H7 (cell line): Measurements from ENCODE around the gene FRS3. TPM values are rescaled to one million over a fixed set of nuclear protein-coding genes. Genes with fewer than 3 reads are reported as not detected.

Source experiments
- DNase-seq: peaks from one replicate; pipeline ENCODE4 v3.0.0; 2012
- H3K27me3 ChIP-seq: 2 replicates; pipeline ENCODE4 v1.6.0; 2011; ENCODE audit warnings: mild to moderate bottlenecking, low read length; ENCODE audit not compliant: control insufficient read depth, insufficient read depth
- H3K36me3 ChIP-seq: replicated peaks from 2 replicates; pipeline ENCODE4 v1.5.1; 2011; ENCODE audit warnings: low read length; ENCODE audit not compliant: control insufficient read depth, insufficient read depth
- H3K4me3 ChIP-seq: 2 replicates; pipeline ENCODE4 v1.5.1; 2011; ENCODE audit warnings: low read depth, mild to moderate bottlenecking, control low read depth, low read length, moderate library complexity; ENCODE audit not compliant: insufficient read depth
- total RNA-seq: library from RNA; depleted of rRNA; stranded (reverse); fragments of >200 nt; shearing (Covaris generic); gene quantifications from 2 replicates; pipeline ENCODE4 v1.2.3, GENCODE V29; 2014; rRNA removed

The FRS3 gene
- total RNA-seq, 1 experiment from 2014 or later = 2.2 TPM

- Histone ChIP-seq H3K36me3 (no peaks in the 10 kb centered on the region), H3K4me3 (no peak overlapping the region), H3K27me3 (no peaks in the 10 kb centered on the region; the same call in 1 of the 2 replicates)
- no peak for DNase-seq
Measured at GRCh38 chr6:41724586-41725501, 54.9 kb downstream of the FRS3 start.

DNA sequence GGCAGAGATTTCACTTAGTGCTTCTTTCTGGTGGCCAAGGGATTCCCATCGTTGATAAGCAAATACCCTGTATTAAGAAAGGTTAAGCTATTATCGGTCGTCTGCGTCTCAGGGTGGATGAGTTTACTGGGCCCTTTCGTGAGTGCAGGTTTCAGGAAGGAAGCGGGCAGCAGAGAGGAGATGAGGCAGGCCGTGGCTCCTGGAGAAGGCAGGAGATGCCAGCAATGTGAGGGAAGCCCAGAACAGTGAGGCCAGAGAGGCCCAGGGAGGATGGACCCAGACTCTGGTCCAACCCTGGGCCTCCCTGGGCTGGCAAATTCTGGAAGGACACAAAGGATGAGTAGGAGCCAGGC lies 55.5 kb downstream of the FRS3 start:
- no peaks in the 10 kb centered on the region; the same call in 1 of the 2 replicates for H3K27me3 ChIP-seq
- no peak overlapping the region for H3K4me3 ChIP-seq
- DNase-seq = no peak

GRCh38 chr6:41723530-41724227 lies 56.0 kb downstream of the FRS3 start:
- Histone ChIP-seq H3K4me3 (no peak overlapping the region), H3K36me3 (no peaks in the 10 kb centered on the region), H3K27me3 (no peaks in the 10 kb centered on the region; the same call in 1 of the 2 replicates)
- peak; percentile 91 for DNase-seq

More for the DNA sequence above, 55.5 kb downstream of the FRS3 start:
- no peaks in the 10 kb centered on the region for H3K36me3 ChIP-seq

DNA sequence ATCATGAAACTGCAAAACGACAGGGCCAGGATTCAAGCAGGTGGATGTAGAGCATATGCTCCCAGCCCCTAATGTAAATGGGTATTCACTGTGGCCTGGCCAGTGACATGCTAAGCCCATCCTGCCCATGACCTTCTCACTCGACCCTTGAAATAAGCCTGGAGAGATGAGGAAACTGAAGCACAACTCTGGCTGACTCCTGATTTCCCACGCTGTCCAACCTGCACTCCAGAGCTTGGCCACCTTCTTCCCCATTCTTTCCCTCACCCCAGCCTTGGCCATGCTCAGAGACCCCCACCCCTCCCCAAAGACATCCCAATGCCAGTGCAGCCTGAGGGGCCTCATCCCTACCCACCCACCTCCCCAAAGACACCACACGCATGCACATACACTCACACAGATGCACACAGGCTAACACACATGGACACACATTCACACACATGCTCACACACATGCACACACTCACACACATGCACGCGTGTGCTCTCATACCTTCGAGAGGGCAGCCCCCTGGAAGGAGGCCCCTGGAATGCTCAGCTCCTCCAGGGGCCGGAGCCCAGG lies 56.7 kb downstream of the FRS3 start:
- Histone ChIP-seq H3K36me3 (no peaks in the 10 kb centered on the region), H3K27me3 (no peaks in the 10 kb centered on the region; the same call in 1 of the 2 replicates), H3K4me3 (no peak overlapping the region)
- DNase-seq = no peak

DNA sequence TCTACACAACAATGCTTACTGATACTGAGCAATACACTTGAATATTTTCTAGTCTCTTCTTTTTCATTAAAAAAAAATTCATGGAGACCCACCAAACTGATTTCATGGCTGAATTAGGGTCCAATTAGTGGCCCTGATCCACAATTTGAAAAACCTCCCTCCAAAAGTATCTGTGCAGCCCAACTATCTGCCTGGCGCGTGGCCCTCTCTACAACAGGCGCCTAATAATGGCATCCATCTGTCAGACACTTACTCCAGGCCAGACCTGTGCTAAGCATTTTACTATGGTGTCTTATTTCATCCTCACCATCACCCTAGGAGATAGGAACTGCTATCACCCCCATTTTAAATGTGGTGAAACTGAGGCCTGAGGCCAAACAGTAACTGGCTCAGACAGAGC lies 58.3 kb downstream of the FRS3 start:
- Histone ChIP-seq H3K27me3 (no peaks in the 10 kb centered on the region; the same call in 1 of the 2 replicates), H3K36me3 (no peaks in the 10 kb centered on the region)
- no peak for DNase-seq

DNA sequence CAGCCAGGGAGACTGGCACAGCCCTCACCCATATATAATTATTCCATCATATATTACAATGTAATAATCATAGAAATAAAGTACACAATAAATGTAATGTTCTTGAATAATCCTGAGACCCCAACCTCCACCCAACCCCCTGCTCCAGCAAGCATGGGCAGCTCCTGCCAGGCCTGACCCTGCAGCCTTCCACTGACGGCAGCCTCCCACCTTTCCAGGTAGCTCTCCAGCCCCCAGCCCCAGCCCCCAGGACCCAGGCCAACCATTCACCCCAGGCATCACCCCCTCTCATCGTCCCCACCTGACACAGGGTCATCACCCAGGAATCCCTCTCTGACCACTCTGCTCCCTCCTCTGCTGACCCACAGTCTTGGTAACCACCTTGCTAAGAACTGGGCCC lies 58.9 kb downstream of the FRS3 start:
- DNase-seq = no peak
- no peaks in the 10 kb centered on the region; the same call in 1 of the 2 replicates for H3K27me3 ChIP-seq
- no peak overlapping the region for H3K4me3 ChIP-seq
- no peaks in the 10 kb centered on the region for H3K36me3 ChIP-seq

More for the DNA sequence above, 58.3 kb downstream of the FRS3 start:
- no peak overlapping the region for H3K4me3 ChIP-seq

GRCh38 chr6:41720262-41720620 lies 59.5 kb downstream of the FRS3 start:
- no peaks in the 10 kb centered on the region; the same call in 1 of the 2 replicates for H3K27me3 ChIP-seq
- no peaks in the 10 kb centered on the region for H3K36me3 ChIP-seq
- no peak overlapping the region for H3K4me3 ChIP-seq
- DNase-seq = no peak

Other genes with a start within 250 kb of the FRS3 start
- gene FOXP4, start 233.5 kb downstream of the FRS3 start, total RNA-seq = 10.7 and 11.5 TPM in 2 replicates
- 205 and 262 TPM in 2 replicates for gene MDFI, start 141.4 kb downstream of the FRS3 start, total RNA-seq
- 1.4 and 1.6 TPM in 2 replicates for gene TFEB, start 44.3 kb downstream of the FRS3 start, total RNA-seq
- gene PGC, start 32.5 kb downstream of the FRS3 start, total RNA-seq = not detected in 2 replicates
- not detected in 2 replicates for gene PRICKLE4, start 882 bp upstream of the FRS3 start, total RNA-seq
- gene TOMM6, start 7.8 kb upstream of the FRS3 start, total RNA-seq = 81.3 and 84.2 TPM in 2 replicates
- 2.9 and 3.5 TPM in 2 replicates for gene USP49, start 115.5 kb upstream of the FRS3 start, total RNA-seq
- gene MED20, start 141.2 kb upstream of the FRS3 start, total RNA-seq = 42.2 and 52.5 TPM in 2 replicates
- gene BYSL, start 141.6 kb upstream of the FRS3 start, total RNA-seq = 34.6 and 43.2 TPM in 2 replicates
- 27.7 and 36.4 TPM in 2 replicates for gene CCND3, start 161.9 kb upstream of the FRS3 start, total RNA-seq